H1 (cell line): Measurements from ENCODE around the gene CHCHD6. TPM values are rescaled to one million over a fixed set of nuclear protein-coding genes. Genes with fewer than 3 reads are reported as not detected.

Experiments used
- CTCF ChIA-PET: fragments of 300-600 bp; sonication (Branson Sonifier 250); formaldehyde crosslinking; loops from one replicate; lab custom pipeline; 2021; ENCODE audit not compliant: partially characterized antibody; lab: Charles Lee
- POLR2A ChIA-PET: fragments of 300-600 bp; sonication (Branson Sonifier 250); formaldehyde crosslinking; loops from one replicate; lab custom pipeline; 2021; ENCODE audit warnings: inconsistent platforms; ENCODE audit not compliant: partially characterized antibody; lab: Charles Lee
- DNase-seq, 2 experiments: peaks; one replicate each; pipeline versions ENCODE4 v3.0.0 to v3.0.0-alpha.2; 2010 to 2022; ENCODE audit warnings: low spot score in 2 of 2, low read depth in 1 of 2, mixed read lengths in 1 of 2
- FAIRE-seq: peaks from 2 replicates; lab custom pipeline; 2011; peaks lifted over from hg19 to GRCh38; lab: Jason Lieb, UNC
- H2AFZ ChIP-seq: 2 replicates; pipeline ENCODE4 v1.8.1; 2012; ENCODE audit warnings: low read length, inconsistent platforms
- H2AK5ac ChIP-seq: 2 replicates; pipeline ENCODE4 v1.6.1; 2013; ENCODE audit warnings: low read depth, low read length
- H2BK120ac ChIP-seq: replicated peaks from 2 replicates; pipeline ENCODE3; 2013; ENCODE audit warnings: low read depth, low read length, inconsistent platforms
- H2BK12ac ChIP-seq: 2 replicates; pipeline ENCODE4 v1.6.1; 2013; ENCODE audit warnings: low read depth, low read length
- H2BK15ac ChIP-seq: 2 replicates; pipeline ENCODE4 v1.6.1; 2013; ENCODE audit warnings: low read length
- H2BK20ac ChIP-seq: 2 replicates; pipeline ENCODE4 v1.6.1; 2013; ENCODE audit warnings: low read length
- H2BK5ac ChIP-seq: 2 replicates; pipeline ENCODE4 v1.6.1; 2013; ENCODE audit warnings: low read depth, low read length
- H3K14ac ChIP-seq: 2 replicates; pipeline ENCODE4 v1.6.1; 2013; ENCODE audit warnings: inconsistent platforms; ENCODE audit not compliant: insufficient read length
- H3K18ac ChIP-seq: 2 replicates; pipeline ENCODE4 v1.6.1; 2013; ENCODE audit warnings: low read length; ENCODE audit errors: extremely low read depth
- H3K23ac ChIP-seq: 2 replicates; pipeline ENCODE4 v1.6.1; 2013; ENCODE audit warnings: inconsistent platforms; ENCODE audit not compliant: insufficient read length
- H3K23me2 ChIP-seq: 2 replicates; pipeline ENCODE4 v1.6.1; 2013; ENCODE audit warnings: low read depth, low read length
- H3K27ac ChIP-seq: 2 replicates; pipeline ENCODE4 v1.6.1; 2011; ENCODE audit warnings: low read depth, low read length, inconsistent platforms
- H3K27me3 ChIP-seq, 4 experiments: replicated peaks in 1 of 4; 1 replicate in 1 of 4; 2 replicates in 3 of 4; pipeline versions ENCODE4 v1.6.1 to v1.8.1; 2011 to 2013; ENCODE audit warnings: low read length in 3 of 4, mild to moderate bottlenecking in 3 of 4, inconsistent platforms in 2 of 4, mixed read lengths in 2 of 4, moderate library complexity in 1 of 4; ENCODE audit not compliant: control insufficient read depth in 3 of 4, insufficient read depth in 3 of 4; ENCODE audit errors: extremely low read depth in 1 of 4
- H3K36me3 ChIP-seq, 4 experiments: 2 replicates each; pipeline versions ENCODE4 v1.6.1 to v1.8.1; 2011 to 2013; ENCODE audit warnings: mild to moderate bottlenecking in 4 of 4, low read length in 3 of 4, moderate library complexity in 2 of 4, control low read depth in 1 of 4, inconsistent platforms in 1 of 4; ENCODE audit not compliant: insufficient read depth in 4 of 4, control insufficient read depth in 2 of 4
- H3K4ac ChIP-seq: replicated peaks from 2 replicates; pipeline ENCODE3; 2013; ENCODE audit warnings: low read length, low read depth, mixed read lengths, inconsistent platforms; ENCODE audit not compliant: insufficient read length
- H3K4me1 ChIP-seq, 4 experiments: replicated peaks in 1 of 4; 1 replicate in 1 of 4; 2 replicates in 3 of 4; pipeline versions ENCODE4 v1.6.1 to v1.8.1; 2011 to 2013; ENCODE audit warnings: low read length in 3 of 4, inconsistent platforms in 2 of 4, mixed read lengths in 1 of 4; ENCODE audit not compliant: insufficient read depth in 4 of 4, control insufficient read depth in 3 of 4
- H3K4me2 ChIP-seq, 2 experiments: 2 replicates each; pipeline versions ENCODE4 v1.6.1 to v1.8.1; 2011 to 2013; ENCODE audit warnings: low read depth in 2 of 2, low read length in 2 of 2, control low read depth in 1 of 2, inconsistent platforms in 1 of 2, mild to moderate bottlenecking in 1 of 2; ENCODE audit not compliant: insufficient read depth in 1 of 2
- H3K4me3 ChIP-seq, 4 experiments: fragments of 200-600, 300-600 bp in 1 of 4; sonication (generic), shearing (Covaris generic), sonication (Bioruptor Twin) in 1 of 4; 2 replicates each; pipeline versions ENCODE4 v1.5.1 to v1.8.1; 2011 to 2016; ENCODE audit warnings: low read length in 4 of 4, low read depth in 3 of 4, control low read depth in 2 of 4, inconsistent platforms in 2 of 4, mild to moderate bottlenecking in 2 of 4, mixed read lengths in 1 of 4, moderate library complexity in 1 of 4; ENCODE audit not compliant: insufficient read depth in 2 of 4; ENCODE audit errors: extremely low read depth in 1 of 4
- H3K56ac ChIP-seq: replicated peaks from 2 replicates; pipeline ENCODE3; 2013; ENCODE audit warnings: low read depth, mild to moderate bottlenecking, mixed read lengths, low read length, inconsistent platforms; ENCODE audit not compliant: insufficient read length
- H3K79me1 ChIP-seq: 2 replicates; pipeline ENCODE4 v1.6.1; 2013; ENCODE audit warnings: low read depth, low read length, control low read depth
- H3K79me2 ChIP-seq, 2 experiments: 2 replicates each; pipeline versions ENCODE4 v1.6.1 to v1.8.1; 2012 to 2013; ENCODE audit warnings: low read length in 2 of 2, mild to moderate bottlenecking in 2 of 2, inconsistent platforms in 1 of 2; ENCODE audit not compliant: insufficient read depth in 2 of 2, control insufficient read depth in 1 of 2
- H3K9ac ChIP-seq, 4 experiments: replicated peaks in 1 of 4; 1 replicate in 1 of 4; 2 replicates in 3 of 4; pipeline versions ENCODE4 v1.6.1 to v1.8.1; 2011 to 2013; ENCODE audit warnings: low read depth in 3 of 4, low read length in 3 of 4, control low read depth in 2 of 4, mild to moderate bottlenecking in 2 of 4, moderate library complexity in 2 of 4, inconsistent platforms in 1 of 4; ENCODE audit errors: extremely low read depth in 1 of 4
- H3K9me3 ChIP-seq, 2 experiments: 2 replicates each; pipeline versions ENCODE4 v1.6.1 to v1.8.1; 2012 to 2013; ENCODE audit warnings: mild to moderate bottlenecking in 2 of 2, moderate library complexity in 2 of 2, control low read depth in 1 of 2, inconsistent platforms in 1 of 2, low read depth in 1 of 2, low read length in 1 of 2, mixed read lengths in 1 of 2; ENCODE audit not compliant: insufficient read depth in 2 of 2
- H4K20me1 ChIP-seq, 2 experiments: replicated peaks in 1 of 2; 2 replicates each; pipeline versions ENCODE3 to v1.8.1; 2011 to 2013; ENCODE audit warnings: inconsistent platforms in 2 of 2, low read length in 2 of 2, mild to moderate bottlenecking in 1 of 2; ENCODE audit not compliant: insufficient read depth in 2 of 2, control insufficient read depth in 1 of 2
- H4K5ac ChIP-seq: 2 replicates; pipeline ENCODE4 v1.6.1; 2013; ENCODE audit warnings: low read length, low read depth, mixed read lengths, inconsistent platforms; ENCODE audit not compliant: insufficient read length
- H4K8ac ChIP-seq: 2 replicates; pipeline ENCODE4 v1.8.0; 2013; ENCODE audit warnings: mild to moderate bottlenecking, moderate library complexity, low read length, inconsistent platforms; ENCODE audit not compliant: insufficient read depth; ENCODE audit errors: extremely low read depth
- H4K91ac ChIP-seq: replicated peaks from 2 replicates; pipeline ENCODE3; 2013; ENCODE audit warnings: low read length, mixed read lengths, inconsistent platforms; ENCODE audit not compliant: insufficient read length
- EGR1 ChIP-seq: IDR thresholded peaks from 2 replicates; pipeline ENCODE4 v1.6.1; 2011; ENCODE audit warnings: low read depth, low read length, borderline replicate concordance
- GABPA ChIP-seq: IDR thresholded peaks from 2 replicates; pipeline ENCODE4 v1.6.1; 2011; ENCODE audit warnings: mild to moderate bottlenecking, low read length, moderate library complexity, borderline replicate concordance; ENCODE audit not compliant: insufficient read depth
- HDAC6 ChIP-seq: IDR thresholded peaks from one replicate; pipeline ENCODE4 v1.7.1; 2012; ENCODE audit warnings: low read depth, mild to moderate bottlenecking, inconsistent platforms, low read length, moderate library complexity
- MAFK ChIP-seq: IDR thresholded peaks from 2 replicates; pipeline ENCODE4 v1.6.1; 2012; ENCODE audit warnings: low read depth, mild to moderate bottlenecking, improper control_type of control experiment, low read length
- POLR2A ChIP-seq, 2 experiments: IDR thresholded peaks; 1 replicate in 1 of 2; 2 replicates in 1 of 2; pipeline ENCODE4 v1.6.1; 2011; ENCODE audit warnings: low read depth in 2 of 2, low read length in 2 of 2, mild to moderate bottlenecking in 2 of 2; ENCODE audit errors: control extremely low read depth in 1 of 2
- RAD21 ChIP-seq, 2 experiments: IDR thresholded peaks in 1 of 2; conservative IDR thresholded peaks in 1 of 2; 2 replicates each; pipeline ENCODE4 v1.6.1; 2011; ENCODE audit warnings: low read depth in 2 of 2, low read length in 2 of 2, improper control_type of control experiment in 1 of 2, inconsistent platforms in 1 of 2, mild to moderate bottlenecking in 1 of 2, moderate library complexity in 1 of 2
- SAP30 ChIP-seq: fragments of 300-600 bp; sonication (generic); IDR thresholded peaks from 2 replicates; pipeline ENCODE4 v1.7.1; 2012; ENCODE audit warnings: low read length, moderate library complexity, mild to moderate bottlenecking, inconsistent platforms; ENCODE audit not compliant: insufficient read depth, insufficient replicate concordance
- SIX5 ChIP-seq: IDR thresholded peaks from 2 replicates; pipeline ENCODE4 v1.6.1; 2011; ENCODE audit warnings: mild to moderate bottlenecking, low read depth, low read length
- SRF ChIP-seq: IDR thresholded peaks from 2 replicates; pipeline ENCODE4 v1.6.1; 2011; ENCODE audit warnings: mild to moderate bottlenecking, low read depth, low read length, moderate library complexity
- TEAD4 ChIP-seq: IDR thresholded peaks from 2 replicates; pipeline ENCODE4 v1.6.1; 2012; ENCODE audit warnings: low read depth, low read length, inconsistent platforms, mixed read lengths
- YY1 ChIP-seq: IDR thresholded peaks from 2 replicates; pipeline ENCODE4 v1.6.1; 2011; ENCODE audit warnings: low read depth, mild to moderate bottlenecking, low read length
- WGBS, 2 experiments: shearing (Covaris generic) in 1 of 2; methylation state at CpG; one replicate each; pipeline versions ENCODE4 v1.1.6 to v1.1.7; 2013 to 2015; ENCODE audit warnings: low lambda C conversion rate in 2 of 2, mixed read lengths in 2 of 2, inconsistent platforms in 1 of 2, low coverage in 1 of 2, missing lambda C conversion rate in 1 of 2; ENCODE audit not compliant: insufficient replicate concordance in 2 of 2, insufficient coverage in 1 of 2, insufficient read length in 1 of 2; ENCODE audit errors: extremely low coverage in 1 of 2, missing lambda C conversion rate in 1 of 2; 5-methylcytosine and 5-hydroxymethylcytosine counted together
- polyA plus RNA-seq, 7 experiments: library from polyadenylated mRNA; depleted of rRNA in 3 of 7; stranded (reverse) in 5 of 7; unstranded in 2 of 7; fragments of >200 nt in 5 of 7; fragments of 200-250 nt in 2 of 7; gene quantifications; 1 replicate in 5 of 7; 2 replicates in 1 of 7; 4 replicates in 1 of 7; pipeline versions ENCODE4 v1.2.1 to v1.2.3, GENCODE V29; 2011 to 2013; ENCODE audit warnings: missing spikeins in 2 of 7, mixed read lengths in 2 of 7
- total RNA-seq: library from RNA; stranded (reverse); fragmentation: NEBNext Ultra II Directional; extraction: Animal tissue kit (Norgen Biotek cat#: 25700); gene quantifications from 2 replicates; pipeline ENCODE4 v1.2.1, GENCODE V29; 2021
- TF ChIP-seq, protein P1 (sequence below): IDR thresholded peaks from 2 replicates; pipeline ENCODE4 v1.6.1; 2012; ENCODE audit warnings: inconsistent platforms
- TF ChIP-seq, protein P2 (sequence below): IDR thresholded peaks from 2 replicates; pipeline ENCODE4 v1.6.1; 2011; ENCODE audit warnings: low read length, improper control_type of control experiment

Gene CHCHD6
- total and polyA plus RNA-seq, 2 of the 8 experiments (the other 6 are each of a cell fraction or from before 2014, with no cell fraction given) = 32.4 to 37.6 TPM

DNA sequence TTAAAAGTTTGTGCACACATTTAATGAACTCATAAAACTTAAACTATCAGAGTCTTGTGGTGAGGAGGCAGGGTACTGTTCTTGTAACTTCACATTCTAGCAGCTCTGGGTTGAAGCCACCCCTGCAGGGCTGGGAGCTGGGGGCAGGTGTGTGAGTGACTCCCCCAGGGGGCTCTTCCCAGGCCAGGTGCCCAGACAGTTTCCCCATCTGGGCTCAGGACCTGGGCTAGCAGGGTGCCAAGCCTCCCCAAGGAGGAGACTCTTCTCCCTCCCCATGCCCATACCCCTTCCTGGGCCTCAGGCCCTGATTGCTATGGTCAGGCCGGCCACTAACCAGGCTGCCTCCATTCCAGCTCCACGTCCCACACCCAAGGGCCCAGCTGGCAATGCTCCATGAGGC is 22.0 kb upstream of the CHCHD6 start:
- no peak overlapping the region for H3K14ac ChIP-seq
- H2BK15ac ChIP-seq = no peak overlapping the region
- peak in 1 of 2 experiments; percentile 32 for DNase-seq
- no peak overlapping the region for H3K27ac ChIP-seq
- no peak overlapping the region for H3K4ac ChIP-seq
- H3K4me3 ChIP-seq = no peak overlapping the region
- H3K9me3 ChIP-seq = no peaks in the 10 kb centered on the region
- ChIA-PET CTCF (interaction anchor here (0.6 to 1.6 kb wide), 5 partner anchors 9 to 692 kb away, joined by 3 to 6 read pairs (median 4); no protein-coding TSS in a partner anchor), POLR2A (no interaction called here)
- no peak overlapping the region for H4K91ac ChIP-seq
- H3K36me3 ChIP-seq = no peaks in the 10 kb centered on the region
- H2AK5ac ChIP-seq = no peak overlapping the region
- H3K79me1 ChIP-seq = no peaks in the 10 kb centered on the region
- H2BK20ac ChIP-seq = no peak overlapping the region
- peaks cover 2 to 19% (median 14%) of the 10 kb centered on the region in 4 experiments; a peak in 6 of 7 replicates for H3K27me3 ChIP-seq
- no peak for FAIRE-seq
- H2BK5ac ChIP-seq = no peak overlapping the region
- H2AFZ ChIP-seq = no peak overlapping the region
- no peak overlapping the region for H3K23ac ChIP-seq
- H2BK120ac ChIP-seq = no peak overlapping the region
- no peaks in the 10 kb centered on the region for H4K20me1 ChIP-seq
- H3K56ac ChIP-seq = no peak overlapping the region
- H2BK12ac ChIP-seq = no peak overlapping the region
- H3K4me1 ChIP-seq = peaks cover 0 to 10% (median 6%) of the 10 kb centered on the region in 4 experiments; a peak in 5 of 7 replicates
- H3K4me2 ChIP-seq = no peak overlapping the region
- no peak overlapping the region for H3K18ac ChIP-seq
- H4K8ac ChIP-seq = no peak overlapping the region
- 82% methylated on average over 2 of the region's 2 CpGs; no CpG with 5 or more reads in 1 of the 2 experiments for WGBS, 2 experiments
- no peak overlapping the region for H3K9ac ChIP-seq
- H4K5ac ChIP-seq = no peak overlapping the region
- H3K79me2 ChIP-seq = no peaks in the 10 kb centered on the region
- H3K23me2 ChIP-seq = no peaks in the 10 kb centered on the region
- no peak for TF ChIP-seq EGR1
- no peak for TF ChIP-seq HDAC6
- no peak for TF ChIP-seq SIX5
- TF ChIP-seq, protein P1, sequence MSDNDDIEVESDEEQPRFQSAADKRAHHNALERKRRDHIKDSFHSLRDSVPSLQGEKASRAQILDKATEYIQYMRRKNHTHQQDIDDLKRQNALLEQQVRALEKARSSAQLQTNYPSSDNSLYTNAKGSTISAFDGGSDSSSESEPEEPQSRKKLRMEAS = no peak
- TF ChIP-seq YY1 = no peak
- no peak for TF ChIP-seq RAD21 (IDR thresholded peaks at IDR 0.05 in 1 of 2, conservative IDR thresholded peaks at IDR 0.05 in 1 of 2; ENCODE audit: low read depth in 2 of 2, low read length in 2 of 2)
- no peak for TF ChIP-seq SAP30
- TF ChIP-seq SRF = no peak
- no peak for TF ChIP-seq MAFK
- no peak for TF ChIP-seq GABPA
- TF ChIP-seq TEAD4 = no peak
- TF ChIP-seq, protein P2, sequence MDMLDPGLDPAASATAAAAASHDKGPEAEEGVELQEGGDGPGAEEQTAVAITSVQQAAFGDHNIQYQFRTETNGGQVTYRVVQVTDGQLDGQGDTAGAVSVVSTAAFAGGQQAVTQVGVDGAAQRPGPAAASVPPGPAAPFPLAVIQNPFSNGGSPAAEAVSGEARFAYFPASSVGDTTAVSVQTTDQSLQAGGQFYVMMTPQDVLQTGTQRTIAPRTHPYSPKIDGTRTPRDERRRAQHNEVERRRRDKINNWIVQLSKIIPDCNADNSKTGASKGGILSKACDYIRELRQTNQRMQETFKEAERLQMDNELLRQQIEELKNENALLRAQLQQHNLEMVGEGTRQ = no peak
- TF ChIP-seq POLR2A (IDR thresholded peaks at IDR 0.05; ENCODE audit: control extremely low read depth in 1 of 2, low read depth in 2 of 2, low read length in 2 of 2) = no peak
